Measurements from ENCODE around the gene LMCD1. TPM values are rescaled to one million over a fixed set of nuclear protein-coding genes. Genes with fewer than 3 reads are reported as not detected.

The LMCD1 gene
- total RNA-seq, 3 donors from 2014 or later (not counting 1 experiment from before 2014, with no cell fraction given), result not detected

DNA sequence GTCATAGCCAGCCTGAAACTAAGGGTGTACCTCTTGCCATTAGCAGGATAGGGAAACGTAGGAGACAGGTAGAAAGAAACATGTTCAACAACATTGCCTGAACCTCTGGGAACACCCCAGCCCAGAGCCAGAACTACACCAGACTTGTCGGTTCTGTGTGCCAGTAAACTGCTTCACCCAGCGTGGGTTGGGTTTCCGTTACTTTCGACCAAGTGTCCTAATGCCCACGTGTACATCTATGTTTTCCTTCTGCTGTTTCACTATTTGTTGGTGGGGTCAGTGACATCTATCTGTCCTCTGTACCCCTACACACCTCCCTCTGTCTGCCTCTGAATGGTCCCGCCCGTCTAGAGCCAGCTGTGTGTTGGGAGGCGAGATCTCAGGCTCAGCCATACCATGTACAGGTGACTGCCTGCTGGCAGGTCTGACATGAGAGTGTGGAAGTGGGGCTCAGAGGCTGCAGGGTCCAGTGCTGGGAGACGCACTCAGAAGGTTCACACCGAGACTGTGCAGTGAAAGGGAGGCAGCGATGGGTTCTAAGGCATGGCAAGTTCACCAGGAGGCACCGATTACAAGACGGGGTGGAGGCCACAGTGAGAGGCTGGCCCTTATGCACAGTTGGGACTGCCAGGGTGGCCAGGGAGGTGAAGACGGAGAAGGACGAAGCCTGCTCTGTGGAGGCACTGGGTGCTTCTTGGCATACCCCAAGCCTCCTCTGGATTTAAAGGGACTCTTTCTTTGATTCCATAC lies 106.6 kb downstream of the LMCD1 start:
- 83% methylated on average over 16 of the region's 16 CpGs for WGBS (ENCODE audit: insufficient coverage)
- TF ChIP-seq, protein P1, sequence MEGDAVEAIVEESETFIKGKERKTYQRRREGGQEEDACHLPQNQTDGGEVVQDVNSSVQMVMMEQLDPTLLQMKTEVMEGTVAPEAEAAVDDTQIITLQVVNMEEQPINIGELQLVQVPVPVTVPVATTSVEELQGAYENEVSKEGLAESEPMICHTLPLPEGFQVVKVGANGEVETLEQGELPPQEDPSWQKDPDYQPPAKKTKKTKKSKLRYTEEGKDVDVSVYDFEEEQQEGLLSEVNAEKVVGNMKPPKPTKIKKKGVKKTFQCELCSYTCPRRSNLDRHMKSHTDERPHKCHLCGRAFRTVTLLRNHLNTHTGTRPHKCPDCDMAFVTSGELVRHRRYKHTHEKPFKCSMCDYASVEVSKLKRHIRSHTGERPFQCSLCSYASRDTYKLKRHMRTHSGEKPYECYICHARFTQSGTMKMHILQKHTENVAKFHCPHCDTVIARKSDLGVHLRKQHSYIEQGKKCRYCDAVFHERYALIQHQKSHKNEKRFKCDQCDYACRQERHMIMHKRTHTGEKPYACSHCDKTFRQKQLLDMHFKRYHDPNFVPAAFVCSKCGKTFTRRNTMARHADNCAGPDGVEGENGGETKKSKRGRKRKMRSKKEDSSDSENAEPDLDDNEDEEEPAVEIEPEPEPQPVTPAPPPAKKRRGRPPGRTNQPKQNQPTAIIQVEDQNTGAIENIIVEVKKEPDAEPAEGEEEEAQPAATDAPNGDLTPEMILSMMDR (IDR thresholded peaks at IDR 0.05), result no peak
- intact Hi-C loops (cut with micrococcal nuclease), result no loop called here
- Histone ChIP-seq H3K27ac (ENCODE audit: low read length) (no peak overlapping the region), H3K27me3 (ENCODE audit: control insufficient read depth, insufficient read depth, low read length) (no peaks in the 10 kb centered on the region), H3K9me3 (ENCODE audit: control insufficient read depth, insufficient read depth, low read length) (no peaks in the 10 kb centered on the region), H3K4me3 (ENCODE audit: low read length) (no peak overlapping the region), H3K4me1 (ENCODE audit: control insufficient read depth, insufficient read depth, low read length) (no peaks in the 10 kb centered on the region), H3K36me3 (ENCODE audit: control insufficient read depth, insufficient read depth, low read length) (no peaks in the 10 kb centered on the region)
- H3K27me3 Mint-ChIP-seq (ENCODE audit: low read depth in 2 of 2), result peaks cover 6 to 7% of the 10 kb centered on the region in 2 donors
- ATAC-seq, result no peak
- no peak overlapping the region for H3K4me3 Mint-ChIP-seq
- no peak overlapping the region for H3K27ac Mint-ChIP-seq
- no peaks in the 10 kb centered on the region for H3K4me1 Mint-ChIP-seq
- no peaks in the 10 kb centered on the region for H3K9me3 Mint-ChIP-seq
- DNase-seq, result no peak
- no peaks in the 10 kb centered on the region for H3K36me3 Mint-ChIP-seq

DNA sequence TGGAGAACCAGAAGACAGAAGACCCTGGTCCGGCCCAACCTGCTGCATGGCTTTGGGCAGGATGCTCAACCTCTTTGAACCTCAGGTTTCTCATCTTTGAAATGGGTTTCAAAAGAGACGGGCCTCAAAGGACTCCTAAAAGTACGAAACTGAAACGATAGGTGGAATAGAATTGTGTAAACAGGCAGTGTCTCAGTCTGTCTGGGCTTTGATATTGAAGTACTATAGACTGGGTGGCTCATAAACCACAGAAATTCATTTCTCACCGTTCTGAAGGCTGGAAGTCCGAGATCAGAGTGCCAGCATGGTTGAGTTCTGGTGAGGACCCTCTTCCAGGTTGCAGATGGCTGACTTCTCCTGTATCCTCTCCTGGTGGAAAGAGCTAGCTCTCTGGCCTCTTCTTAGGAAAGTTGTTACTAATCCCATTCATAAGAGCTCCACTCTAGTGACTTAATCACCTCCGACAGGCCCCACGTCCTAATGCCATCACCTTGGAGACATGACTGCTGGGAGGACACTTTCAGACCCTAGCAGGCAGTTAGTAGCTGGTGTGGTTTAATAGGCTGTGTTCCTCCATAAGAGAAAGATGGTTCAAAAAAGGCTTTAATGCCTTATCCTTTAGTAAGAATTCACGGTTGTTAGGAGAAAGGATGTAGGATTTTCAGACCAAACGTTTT lies 107.3 kb downstream of the LMCD1 start:
- no peak for DNase-seq
- H3K9me3 Mint-ChIP-seq, result no peaks in the 10 kb centered on the region
- H3K4me1 Mint-ChIP-seq, result no peaks in the 10 kb centered on the region
- whole genome bisulfite sequencing (ENCODE audit: insufficient coverage), result 79% methylated on average over 9 of the region's 10 CpGs
- H3K27me3 Mint-ChIP-seq (ENCODE audit: low read depth in 2 of 2), result peaks cover 6 to 7% of the 10 kb centered on the region in 2 donors
- H3K9me3 ChIP-seq (ENCODE audit: control insufficient read depth, insufficient read depth, low read length), result no peaks in the 10 kb centered on the region
- H3K27ac ChIP-seq (ENCODE audit: low read length), result no peak overlapping the region
- H3K4me3 Mint-ChIP-seq, result no peak overlapping the region
- no peak for ATAC-seq
- H3K36me3 Mint-ChIP-seq, result no peaks in the 10 kb centered on the region
- no peak overlapping the region for H3K27ac Mint-ChIP-seq
- no peaks in the 10 kb centered on the region for H3K27me3 ChIP-seq (ENCODE audit: control insufficient read depth, insufficient read depth, low read length)
- TF ChIP-seq, protein P1 (IDR thresholded peaks at IDR 0.05), result no peak
- H3K4me1 ChIP-seq (ENCODE audit: control insufficient read depth, insufficient read depth, low read length), result no peaks in the 10 kb centered on the region
- no peak overlapping the region for H3K4me3 ChIP-seq (ENCODE audit: low read length)
- intact Hi-C loops (cut with micrococcal nuclease), result no loop called here
- no peaks in the 10 kb centered on the region for H3K36me3 ChIP-seq (ENCODE audit: control insufficient read depth, insufficient read depth, low read length)

DNA sequence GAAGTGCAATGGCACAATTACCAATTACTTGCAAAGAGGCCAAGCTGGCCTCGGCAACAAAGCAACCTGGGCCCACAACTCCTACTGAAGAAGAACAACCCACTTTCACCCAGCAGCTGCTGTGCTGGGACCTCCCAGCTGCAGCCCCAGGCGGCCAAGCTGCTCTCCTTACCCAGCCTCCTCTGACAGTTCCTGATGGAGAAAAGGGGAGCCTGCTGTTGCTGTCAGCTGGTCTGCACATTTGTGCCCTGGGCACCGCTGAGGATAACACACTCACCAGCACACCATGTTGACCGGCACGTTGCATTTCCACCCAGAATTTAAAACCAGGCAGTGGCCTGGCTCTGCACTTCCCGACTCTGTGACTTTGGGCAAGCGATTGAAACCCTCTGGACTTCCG lies 109.3 kb downstream of the LMCD1 start:
- TF ChIP-seq, protein P1 (IDR thresholded peaks at IDR 0.05), result no peak
- H3K36me3 Mint-ChIP-seq, result no peaks in the 10 kb centered on the region
- no peaks in the 10 kb centered on the region for H3K27me3 ChIP-seq (ENCODE audit: control insufficient read depth, insufficient read depth, low read length)
- H3K4me1 ChIP-seq (ENCODE audit: control insufficient read depth, insufficient read depth, low read length), result no peaks in the 10 kb centered on the region
- WGBS (ENCODE audit: insufficient coverage), result 92% methylated on average over 8 of the region's 8 CpGs
- no peaks in the 10 kb centered on the region for H3K9me3 Mint-ChIP-seq
- no peaks in the 10 kb centered on the region for H3K36me3 ChIP-seq (ENCODE audit: control insufficient read depth, insufficient read depth, low read length)
- H3K27ac ChIP-seq (ENCODE audit: low read length), result no peak overlapping the region
- H3K27me3 Mint-ChIP-seq (ENCODE audit: low read depth in 2 of 2), result peaks cover 6 to 7% of the 10 kb centered on the region in 2 donors
- H3K4me3 ChIP-seq (ENCODE audit: low read length), result no peak overlapping the region
- no peak overlapping the region for H3K27ac Mint-ChIP-seq
- no peaks in the 10 kb centered on the region for H3K4me1 Mint-ChIP-seq
- intact Hi-C loops (cut with micrococcal nuclease), result no loop called here
- ATAC-seq, result no peak
- no peak for DNase-seq
- H3K9me3 ChIP-seq (ENCODE audit: control insufficient read depth, insufficient read depth, low read length), result no peaks in the 10 kb centered on the region
- H3K4me3 Mint-ChIP-seq, result no peak overlapping the region
